Left colon (tissue), 2 donors: ENCODE measurements around the gene GNPTAB. TPM values are rescaled to one million over a fixed set of nuclear protein-coding genes. Genes with fewer than 3 reads are reported as not detected.

ENCODE experiments used
- ATAC-seq: fragments of 200-7000 bp; cut with Tn5 transposase; one replicate; pipeline ENCODE4 v1.9.1; 2020; ENCODE audit warnings: mild to moderate bottlenecking, moderate library complexity
- DNase-seq, 2 donors: peaks; one replicate each; pipeline ENCODE4 v3.0.0-alpha.2; 2020
- intact Hi-C, 2 donors: fragments of 100-400 bp; cut with DNase I in 1 of 2; cut with micrococcal nuclease in 1 of 2; formaldehyde crosslinking; loops; one replicate each; pipeline versions ENCODE4 v1.11.2 to v1.14.0; 2022; cut with DNase I, micrococcal nuclease
- total RNA-seq, 2 donors: library from RNA; stranded (reverse); fragmentation: NEBNext Ultra II Directional; extraction: Animal tissue kit (Norgen Biotek cat#: 25700); gene quantifications; one replicate each; pipeline ENCODE4 v1.2.1, GENCODE V29; 2021
- donor health status: DM: no; HTN: no; CAD: no.
- donor health status: DM: yes; HTN: yes; CAD: no.

GNPTAB gene
- total RNA-seq, 2 donors from 2014 or later = 90.2 to 95.1 TPM

GRCh38 chr12:101855976-101856375 lies 25.2 kb upstream of the GNPTAB start:
- intact Hi-C loops = no loop called here
- DNase-seq = no peak
- no peak for ATAC-seq

GRCh38 chr12:101855364-101855884 lies 24.7 kb upstream of the GNPTAB start:
- ATAC-seq (no peak), DNase-seq (no peak)
- intact Hi-C loops = no loop called here

GRCh38 chr12:101854747-101855146 lies 24.0 kb upstream of the GNPTAB start:
- ATAC-seq (no peak), DNase-seq (no peak)
- intact Hi-C loops = no loop called here

- DNase-seq (no peak), ATAC-seq (no peak)
- intact Hi-C loops = no loop called here
Observed at GRCh38 chr12:101852998-101853397, 22.2 kb upstream of the GNPTAB start.

GRCh38 chr12:101850199-101850598 lies 19.4 kb upstream of the GNPTAB start:
- ATAC-seq (no peak), DNase-seq (no peak)
- intact Hi-C loops = no loop called here

- ATAC-seq = no peak
- no peak for DNase-seq
- intact Hi-C loops = no loop called here
Observed at GRCh38 chr12:101847325-101847724, 16.6 kb upstream of the GNPTAB start.

- no peak for DNase-seq
- intact Hi-C loops = no loop called here
- no peak for ATAC-seq
Observed at GRCh38 chr12:101845137-101845711, 14.5 kb upstream of the GNPTAB start.

GRCh38 chr12:101841069-101841468 lies 10.3 kb upstream of the GNPTAB start:
- DNase-seq (no peak), ATAC-seq (no peak)
- intact Hi-C loops = no loop called here

- intact Hi-C loops = loop anchor here (2.0 to 10.0 kb wide), 2 partner anchors 65 kb away; no protein-coding TSS in a partner anchor
- ATAC-seq (peak; percentile 98), DNase-seq (peak; percentile 53 to 75)
Observed at GRCh38 chr12:101839324-101840283, 8.8 kb upstream of the GNPTAB start.

GRCh38 chr12:101838628-101839323 lies 8.0 kb upstream of the GNPTAB start:
- DNase-seq (no peak), ATAC-seq (no peak)
- intact Hi-C loops = loop anchor here (2.0 to 10.0 kb wide), 2 partner anchors 64 kb away; no protein-coding TSS in a partner anchor

- DNase-seq (no peak), ATAC-seq (no peak)
- intact Hi-C loops = loop anchor here in 1 of 2 donors (10.0 kb wide), 1 partner anchor 57 kb away; no protein-coding TSS in a partner anchor
Observed at GRCh38 chr12:101832030-101832429, 1.3 kb upstream of the GNPTAB start.

- ATAC-seq = peak; percentile 45
- peak in 1 of 2 donors; percentile 31 for DNase-seq
- intact Hi-C loops = loop anchor here in 1 of 2 donors (10.0 kb wide), 1 partner anchor 55 kb away; no protein-coding TSS in a partner anchor
Observed at GRCh38 chr12:101829639-101830366, 956 bp downstream of the GNPTAB start.

GRCh38 chr12:101828463-101829196 lies 2.1 kb downstream of the GNPTAB start:
- ATAC-seq = no peak
- intact Hi-C loops = no loop called here
- no peak for DNase-seq

GRCh38 chr12:101826766-101827368 lies 3.9 kb downstream of the GNPTAB start:
- intact Hi-C loops = no loop called here
- DNase-seq (no peak), ATAC-seq (no peak)

- intact Hi-C loops = no loop called here
- DNase-seq (no peak), ATAC-seq (no peak)
Observed at GRCh38 chr12:101824831-101825230, 5.9 kb downstream of the GNPTAB start.

- ATAC-seq = peak; percentile 83
- peak; percentile 34 to 62 for DNase-seq
- intact Hi-C loops = no loop called here
Observed at GRCh38 chr12:101823891-101824290, 6.9 kb downstream of the GNPTAB start.

- no peak for ATAC-seq
Observed at GRCh38 chr12:101823039-101823438, 7.7 kb downstream of the GNPTAB start.

More at GRCh38 chr12:101823039-101823438, 7.7 kb downstream of the GNPTAB start:
- intact Hi-C loops = no loop called here
- DNase-seq = no peak
